ENCODE data around the gene ANGPTL4. TPM values are rescaled to one million over a fixed set of nuclear protein-coding genes. Genes with fewer than 3 reads are reported as not detected.
"Not testable (repeated sequence)": the region's sequence is repeated elsewhere in the genome, so short reads cannot be mapped to it uniquely, and the experiment has no call there.

Gene ANGPTL4
- total RNA-seq, 2 donors from 2014 or later, result 0.89 to 5.0 TPM

- no peaks in the 10 kb centered on the region for H3K36me3 Mint-ChIP-seq (ENCODE audit: insufficient read depth in 2 of 2)
- DNase-seq (no peak), ATAC-seq (replicated peaks in 1 of 2) (no peak)
- no peak overlapping the region for H3K27ac Mint-ChIP-seq
- H3K4me1 Mint-ChIP-seq (ENCODE audit: low read depth), result peaks cover 11% of the 10 kb centered on the region
- no peak overlapping the region for H3K4me3 Mint-ChIP-seq
- peaks cover 44% of the 10 kb centered on the region for H3K27me3 Mint-ChIP-seq (ENCODE audit: low read depth)
- H3K9me3 Mint-ChIP-seq, result no peaks in the 10 kb centered on the region
These were observed 25.1 kb upstream of the ANGPTL4 start for GRCh38 chr19:8338835-8339234.

DNA sequence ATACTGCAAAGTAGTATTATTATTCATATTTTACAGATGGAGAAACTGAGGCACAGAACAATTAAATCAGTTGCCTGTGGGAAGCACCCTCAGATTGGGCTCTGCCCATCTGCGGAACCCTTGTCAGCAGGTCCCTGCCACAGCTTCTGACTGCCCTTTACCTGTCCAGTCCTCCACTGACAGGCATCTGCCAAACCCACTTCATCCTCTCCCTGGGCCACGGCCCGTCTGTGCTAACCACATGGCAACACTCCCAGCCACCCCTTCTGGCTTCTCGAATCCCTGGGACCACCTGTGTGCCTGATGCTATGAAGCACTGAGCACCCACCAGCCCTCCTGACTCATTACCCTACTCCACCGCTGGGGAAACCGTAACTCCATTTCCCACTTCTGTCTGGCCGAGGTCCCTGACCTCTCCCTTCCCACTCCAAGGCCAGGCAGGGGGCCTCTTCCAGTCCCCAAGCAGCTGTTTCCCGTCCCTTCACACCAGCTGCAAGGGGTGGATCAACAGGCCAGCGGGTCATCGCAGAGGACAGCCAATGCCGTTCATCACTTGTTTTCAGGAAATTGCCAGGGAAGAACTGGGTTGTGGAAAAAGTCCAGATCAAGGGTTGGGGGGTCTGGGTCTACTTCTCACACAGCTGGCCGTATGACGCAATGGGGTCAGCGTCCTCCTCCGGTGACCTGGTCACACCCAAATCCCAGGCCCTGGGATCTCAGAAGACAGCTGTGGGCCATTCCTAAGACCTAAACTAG, 23.4 kb upstream of the ANGPTL4 start:
- H3K4me1 Mint-ChIP-seq (ENCODE audit: low read depth), result peaks cover 11% of the 10 kb centered on the region

DNA sequence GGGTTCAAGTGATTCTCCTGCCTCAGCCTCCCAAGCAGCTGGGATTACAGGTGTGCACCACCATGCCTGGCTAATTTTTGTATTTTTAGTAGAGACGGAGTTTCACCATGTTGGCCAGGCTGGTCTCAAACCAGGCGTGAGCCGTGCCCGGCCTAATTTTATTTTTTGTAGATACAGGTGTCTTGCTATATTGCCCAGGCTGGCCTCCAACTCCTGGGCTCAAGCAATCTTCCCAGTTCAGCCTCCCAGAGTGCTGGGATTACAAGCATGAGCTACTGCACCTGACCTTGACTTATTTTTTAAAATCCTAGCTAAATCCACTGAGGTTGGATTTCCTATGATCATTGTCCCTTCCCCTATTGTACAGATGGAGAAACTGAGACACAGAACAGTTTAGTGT, 22.5 kb upstream of the ANGPTL4 start:
- H3K9me3 Mint-ChIP-seq; DNase-seq; ATAC-seq (replicated peaks in 1 of 2); H3K27ac Mint-ChIP-seq; H3K4me3 Mint-ChIP-seq; H3K4me1 Mint-ChIP-seq (ENCODE audit: low read depth); H3K36me3 Mint-ChIP-seq (ENCODE audit: insufficient read depth in 2 of 2): not testable (repeated sequence)
- peaks cover 35% of the 10 kb centered on the region for H3K27me3 Mint-ChIP-seq (ENCODE audit: low read depth)

More for the DNA sequence above, 23.4 kb upstream of the ANGPTL4 start:
- DNase-seq, result no peak
- Mint-ChIP-seq H3K36me3 (ENCODE audit: insufficient read depth in 2 of 2) (no peaks in the 10 kb centered on the region), H3K9me3 (no peaks in the 10 kb centered on the region), H3K27me3 (ENCODE audit: low read depth) (peaks cover 45% of the 10 kb centered on the region), H3K27ac (no peak overlapping the region), H3K4me3 (no peak overlapping the region)
- ATAC-seq (replicated peaks in 1 of 2), result no peak

GRCh38 chr19:8342316-8342683, 21.7 kb upstream of the ANGPTL4 start:
- Mint-ChIP-seq H3K27me3 (ENCODE audit: low read depth) (peaks cover 30% of the 10 kb centered on the region), H3K36me3 (ENCODE audit: insufficient read depth in 2 of 2) (no peaks in the 10 kb centered on the region), H3K9me3 (no peaks in the 10 kb centered on the region), H3K4me1 (ENCODE audit: low read depth) (peaks cover 5% of the 10 kb centered on the region), H3K4me3 (peak overlapping the region in 1 of 2 donors; percentile 43), H3K27ac (no peak overlapping the region)
- ATAC-seq (replicated peaks in 1 of 2), result no peak
- no peak for DNase-seq

GRCh38 chr19:8342684-8343482, 21.1 kb upstream of the ANGPTL4 start, which contains the start of gene KANK3:
Gene KANK3 (minus strand): TSS chr19:8343262. CDS start chr19:8337828, 5,434 bp downstream.
- H3K27me3 Mint-ChIP-seq (ENCODE audit: low read depth), result peaks cover 25% of the 10 kb centered on the region

GRCh38 chr19:8343483-8343844, 20.5 kb upstream of the ANGPTL4 start:
- Mint-ChIP-seq H3K4me1 (ENCODE audit: low read depth) (peaks cover 5% of the 10 kb centered on the region), H3K9me3 (no peaks in the 10 kb centered on the region), H3K27me3 (ENCODE audit: low read depth) (peaks cover 19% of the 10 kb centered on the region), H3K27ac (no peak overlapping the region), H3K36me3 (ENCODE audit: insufficient read depth in 2 of 2) (no peaks in the 10 kb centered on the region), H3K4me3 (peak overlapping the region; percentile 85 to 86)
- ATAC-seq (replicated peaks in 1 of 2), result peak; percentile 1 to 6
- no peak for DNase-seq

More at GRCh38 chr19:8342684-8343482, 21.1 kb upstream of the ANGPTL4 start, which contains the start of gene KANK3:
- Mint-ChIP-seq H3K4me1 (ENCODE audit: low read depth) (peaks cover 5% of the 10 kb centered on the region), H3K36me3 (ENCODE audit: insufficient read depth in 2 of 2) (no peaks in the 10 kb centered on the region), H3K9me3 (no peaks in the 10 kb centered on the region), H3K27ac (no peak within 1 kb of the TSS), H3K4me3 (peak within 1 kb of the TSS; percentile 85 to 86)
- peak; percentile 95 to 97 for DNase-seq
- peak; percentile 100 for ATAC-seq (replicated peaks in 1 of 2)

DNA sequence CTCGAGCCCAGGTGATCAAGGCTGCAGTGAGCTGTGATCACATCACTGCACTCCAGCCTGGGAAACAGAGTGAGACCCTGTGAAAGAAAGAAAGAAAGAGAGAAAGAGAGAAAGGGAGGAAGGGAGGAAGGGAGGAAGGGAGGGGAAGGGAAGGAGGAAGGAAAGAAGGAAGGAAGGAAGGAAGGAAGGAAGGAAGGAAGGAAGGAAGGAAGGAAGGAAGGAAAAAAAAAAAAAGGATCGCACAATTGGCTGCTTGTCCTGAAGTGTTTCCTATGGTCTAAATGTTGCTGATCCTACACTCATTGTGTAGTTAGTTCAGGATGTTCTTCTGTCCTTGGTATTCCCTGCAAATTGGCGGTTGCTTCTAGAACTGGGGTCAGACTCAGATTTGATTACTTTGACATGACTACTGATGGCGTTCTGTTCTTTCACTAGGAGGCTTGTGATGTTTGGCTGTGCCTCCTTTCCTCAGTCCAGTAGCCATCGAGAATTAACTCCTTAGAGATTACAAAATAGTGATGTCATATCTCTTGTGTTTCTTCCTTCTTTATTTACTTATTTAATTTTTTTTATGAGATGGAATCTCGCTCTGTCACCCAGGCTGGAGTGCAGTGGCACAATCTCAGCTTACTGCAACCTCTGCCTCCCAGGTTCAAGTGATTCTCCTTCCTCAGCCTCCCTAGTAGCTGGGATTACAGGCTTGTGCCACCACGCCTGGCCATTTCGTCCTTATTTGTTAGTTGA, 14.2 kb upstream of the ANGPTL4 start:
- not testable (repeated sequence) for DNase-seq; H3K4me3 Mint-ChIP-seq; ATAC-seq (replicated peaks in 1 of 2); H3K36me3 Mint-ChIP-seq (ENCODE audit: insufficient read depth in 2 of 2); H3K4me1 Mint-ChIP-seq (ENCODE audit: low read depth); H3K27ac Mint-ChIP-seq; H3K9me3 Mint-ChIP-seq
- peaks cover 26% of the 10 kb centered on the region for H3K27me3 Mint-ChIP-seq (ENCODE audit: low read depth)

GRCh38 chr19:8352134-8352827, 11.7 kb upstream of the ANGPTL4 start:
- H3K36me3 Mint-ChIP-seq (ENCODE audit: insufficient read depth in 2 of 2), result no peaks in the 10 kb centered on the region
- peaks cover 2 to 3% of the 10 kb centered on the region in 2 donors for H3K9me3 Mint-ChIP-seq
- H3K27me3 Mint-ChIP-seq (ENCODE audit: low read depth), result peaks cover 26% of the 10 kb centered on the region
- H3K27ac Mint-ChIP-seq, result no peak overlapping the region
- no peak for ATAC-seq (replicated peaks in 1 of 2)
- peak overlapping the region in 1 of 2 donors; percentile 9 for H3K4me3 Mint-ChIP-seq
- H3K4me1 Mint-ChIP-seq (ENCODE audit: low read depth), result peaks cover 14% of the 10 kb centered on the region
- DNase-seq, result no peak

GRCh38 chr19:8352845-8353244, 11.1 kb upstream of the ANGPTL4 start:
- not testable (repeated sequence) for H3K9me3 Mint-ChIP-seq; H3K27ac Mint-ChIP-seq; H3K4me3 Mint-ChIP-seq; H3K36me3 Mint-ChIP-seq (ENCODE audit: insufficient read depth in 2 of 2); ATAC-seq (replicated peaks in 1 of 2); DNase-seq
- H3K27me3 Mint-ChIP-seq (ENCODE audit: low read depth), result peaks cover 26% of the 10 kb centered on the region
- H3K4me1 Mint-ChIP-seq (ENCODE audit: low read depth), result peaks cover 14% of the 10 kb centered on the region

DNA sequence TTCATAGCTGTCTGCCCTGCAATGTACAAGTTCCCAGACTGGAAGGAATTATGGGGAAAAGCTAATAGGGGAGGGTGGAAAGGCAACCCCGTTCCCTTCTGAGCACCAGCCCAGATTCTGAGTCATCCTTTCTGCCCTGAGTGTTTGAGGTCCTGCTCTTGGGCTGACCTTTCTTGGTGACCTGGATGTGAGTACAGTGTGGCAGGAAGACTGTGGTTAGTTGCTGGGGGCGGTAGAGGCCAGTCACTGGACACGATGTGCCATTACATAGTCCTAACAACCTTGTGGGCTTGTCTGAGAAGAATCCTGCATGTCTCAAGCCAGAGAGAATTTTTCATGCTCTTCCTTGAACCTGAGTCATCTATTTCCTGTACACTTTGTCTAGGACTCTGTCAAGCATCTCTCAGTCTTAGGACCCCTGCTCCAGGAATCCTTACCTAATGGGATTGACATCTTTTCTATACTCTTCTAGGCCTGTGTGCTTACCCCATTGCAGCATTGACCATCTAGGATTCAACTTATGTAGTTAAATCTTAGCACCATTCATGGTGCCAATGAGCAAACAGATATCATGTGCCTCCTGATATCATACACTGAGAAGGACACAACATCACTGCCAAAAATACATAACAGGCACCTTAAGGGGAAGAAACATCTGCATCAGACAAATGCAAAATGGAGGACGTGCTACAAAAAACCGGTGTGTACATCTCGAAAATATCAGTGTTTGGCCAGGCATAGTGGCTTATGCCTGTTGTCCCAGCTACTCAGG, 8.1 kb upstream of the ANGPTL4 start:
- Mint-ChIP-seq H3K27me3 (ENCODE audit: low read depth) (peaks cover 22% of the 10 kb centered on the region), H3K4me1 (ENCODE audit: low read depth) (peaks cover 14% of the 10 kb centered on the region), H3K4me3 (no peak overlapping the region), H3K27ac (no peak overlapping the region), H3K36me3 (ENCODE audit: insufficient read depth in 2 of 2) (no peaks in the 10 kb centered on the region), H3K9me3 (peaks cover 2 to 3% of the 10 kb centered on the region in 2 donors)
- DNase-seq (no peak), ATAC-seq (replicated peaks in 1 of 2) (peak in 1 of 2 donors; percentile 64)

DNA sequence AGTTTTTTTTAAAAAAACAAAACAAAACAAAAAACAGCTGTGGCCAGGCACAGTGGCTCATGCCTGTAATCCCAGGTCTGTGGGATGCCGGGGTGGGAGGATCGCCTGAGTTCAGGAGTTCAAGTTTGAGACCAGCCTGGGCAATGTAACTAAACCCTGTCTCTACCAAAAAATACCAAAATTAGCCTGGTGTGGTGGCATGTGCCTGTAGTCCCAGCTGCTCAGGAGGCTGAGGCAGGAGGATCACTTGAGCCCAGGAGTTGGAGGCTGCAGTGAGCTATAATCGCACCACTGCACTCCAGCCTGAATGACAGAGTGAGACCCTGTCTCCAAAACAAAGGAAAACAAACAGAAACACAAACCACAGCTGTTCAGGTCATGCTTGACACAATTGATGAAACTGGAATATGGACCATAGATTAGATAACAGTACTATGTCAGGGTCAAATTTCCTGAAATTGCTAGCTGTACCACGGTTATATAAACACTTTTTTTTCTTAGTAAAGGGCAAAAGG, 6.9 kb upstream of the ANGPTL4 start:
- Mint-ChIP-seq H3K4me3 (no peak overlapping the region), H3K4me1 (ENCODE audit: low read depth) (peaks cover 21% of the 10 kb centered on the region)

DNA sequence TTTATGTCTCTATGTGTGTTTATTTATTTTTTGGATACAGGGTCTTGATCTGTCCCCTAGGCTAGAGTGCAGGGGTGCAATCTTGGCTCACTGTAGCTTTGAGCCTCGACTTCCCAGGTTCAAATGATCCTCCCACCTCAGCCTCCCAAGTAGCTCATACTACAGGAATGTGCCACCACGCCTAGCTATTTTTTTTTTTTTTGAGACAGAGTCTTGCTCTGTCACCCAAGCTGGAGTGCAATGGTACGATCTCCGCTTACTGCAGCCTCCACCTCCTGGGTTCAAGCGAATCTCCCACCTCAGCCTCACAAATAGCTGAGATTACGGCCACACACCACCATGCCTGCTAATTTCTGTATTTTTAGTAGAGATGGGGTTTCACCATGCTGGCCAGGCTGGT, 5.0 kb upstream of the ANGPTL4 start:
- Mint-ChIP-seq H3K4me1 (ENCODE audit: low read depth) (peaks cover 34% of the 10 kb centered on the region), H3K27ac (no peak overlapping the region), H3K27me3 (ENCODE audit: low read depth) (peaks cover 19% of the 10 kb centered on the region), H3K4me3 (no peak overlapping the region), H3K9me3 (peaks cover 2 to 3% of the 10 kb centered on the region in 2 donors), H3K36me3 (ENCODE audit: insufficient read depth in 2 of 2) (peaks cover 1 to 2% of the 10 kb centered on the region in 2 donors)
- DNase-seq (no peak), ATAC-seq (replicated peaks in 1 of 2) (no peak)

More for the DNA sequence above, 6.9 kb upstream of the ANGPTL4 start:
- no peaks in the 10 kb centered on the region for H3K36me3 Mint-ChIP-seq (ENCODE audit: insufficient read depth in 2 of 2)
- H3K27ac Mint-ChIP-seq, result no peak overlapping the region
- peaks cover 2 to 3% of the 10 kb centered on the region in 2 donors for H3K9me3 Mint-ChIP-seq
- peaks cover 16% of the 10 kb centered on the region for H3K27me3 Mint-ChIP-seq (ENCODE audit: low read depth)
- no peak for ATAC-seq (replicated peaks in 1 of 2)
- DNase-seq, result no peak

Data from activated T-cell treated with anti-CD3 and anti-CD28 coated beads, Interleukin-2, amount 50 U/mL, for 72 hours (primary cell).